Measurements from ENCODE around the gene SLIT1.

DNA sequence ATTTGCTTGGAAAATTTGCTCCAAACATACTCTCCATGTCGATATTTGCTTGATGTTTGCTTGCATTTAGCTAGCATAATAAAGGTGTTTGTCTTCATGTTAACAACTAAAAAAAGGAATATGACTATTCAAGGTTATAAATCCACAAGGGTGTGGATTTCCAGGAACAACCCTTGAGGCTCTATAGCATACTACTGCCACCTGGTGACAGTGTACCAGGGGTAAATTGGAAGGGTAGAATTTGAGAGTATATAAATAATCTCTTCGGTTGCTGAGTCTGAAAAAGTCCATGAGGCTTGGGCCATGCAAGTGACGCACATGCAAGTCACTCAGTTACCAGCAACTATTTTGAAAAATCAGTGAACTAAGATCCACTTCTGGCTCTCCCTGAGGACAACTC, 68.4 kb downstream of the SLIT1 start:
- no peak for TF ChIP-seq CTCF (IDR thresholded peaks at IDR 0.05)
- TF ChIP-seq POLR2A (IDR thresholded peaks at IDR 0.05), result no peak

Measured in lower leg skin (tissue), 3 donors.